ENCODE data around the gene XBP1.

The XBP1 gene

DNA sequence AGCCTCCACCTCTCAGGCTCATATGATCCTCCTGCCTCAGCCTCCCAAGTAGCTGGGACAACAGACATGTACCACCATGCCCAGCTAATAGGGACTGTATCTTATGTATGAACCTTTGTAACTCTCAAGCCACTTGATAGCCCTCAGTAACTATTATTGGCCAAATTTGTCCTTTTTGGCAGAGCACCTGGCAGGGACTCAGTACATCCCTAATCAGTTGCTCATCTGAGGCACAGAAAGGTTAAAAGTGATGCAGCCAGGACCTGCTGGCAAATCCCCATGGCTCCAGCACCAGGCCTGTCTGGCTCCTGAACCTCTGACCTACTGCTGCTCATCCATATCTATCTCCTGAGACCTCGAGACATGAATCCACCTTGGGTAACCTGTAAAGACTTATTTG is 21.1 kb upstream of the XBP1 start:
- DNase-seq (ENCODE audit: extremely low read depth, insufficient read length): no peak
- TF ChIP-seq, protein P1, sequence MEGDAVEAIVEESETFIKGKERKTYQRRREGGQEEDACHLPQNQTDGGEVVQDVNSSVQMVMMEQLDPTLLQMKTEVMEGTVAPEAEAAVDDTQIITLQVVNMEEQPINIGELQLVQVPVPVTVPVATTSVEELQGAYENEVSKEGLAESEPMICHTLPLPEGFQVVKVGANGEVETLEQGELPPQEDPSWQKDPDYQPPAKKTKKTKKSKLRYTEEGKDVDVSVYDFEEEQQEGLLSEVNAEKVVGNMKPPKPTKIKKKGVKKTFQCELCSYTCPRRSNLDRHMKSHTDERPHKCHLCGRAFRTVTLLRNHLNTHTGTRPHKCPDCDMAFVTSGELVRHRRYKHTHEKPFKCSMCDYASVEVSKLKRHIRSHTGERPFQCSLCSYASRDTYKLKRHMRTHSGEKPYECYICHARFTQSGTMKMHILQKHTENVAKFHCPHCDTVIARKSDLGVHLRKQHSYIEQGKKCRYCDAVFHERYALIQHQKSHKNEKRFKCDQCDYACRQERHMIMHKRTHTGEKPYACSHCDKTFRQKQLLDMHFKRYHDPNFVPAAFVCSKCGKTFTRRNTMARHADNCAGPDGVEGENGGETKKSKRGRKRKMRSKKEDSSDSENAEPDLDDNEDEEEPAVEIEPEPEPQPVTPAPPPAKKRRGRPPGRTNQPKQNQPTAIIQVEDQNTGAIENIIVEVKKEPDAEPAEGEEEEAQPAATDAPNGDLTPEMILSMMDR (IDR thresholded peaks at IDR 0.05; ENCODE audit: insufficient read depth, low read length, poor library complexity, severe bottlenecking): no peak
- no peaks in the 10 kb centered on the region for H3K27me3 ChIP-seq (replicated peaks; ENCODE audit: control insufficient read depth, insufficient read depth, low read length)
- H3K36me3 ChIP-seq (ENCODE audit: control insufficient read depth, insufficient read depth, low read length): no peaks in the 10 kb centered on the region
- H3K4me3 ChIP-seq (replicated peaks; ENCODE audit: low read depth, low read length): no peak overlapping the region

DNA sequence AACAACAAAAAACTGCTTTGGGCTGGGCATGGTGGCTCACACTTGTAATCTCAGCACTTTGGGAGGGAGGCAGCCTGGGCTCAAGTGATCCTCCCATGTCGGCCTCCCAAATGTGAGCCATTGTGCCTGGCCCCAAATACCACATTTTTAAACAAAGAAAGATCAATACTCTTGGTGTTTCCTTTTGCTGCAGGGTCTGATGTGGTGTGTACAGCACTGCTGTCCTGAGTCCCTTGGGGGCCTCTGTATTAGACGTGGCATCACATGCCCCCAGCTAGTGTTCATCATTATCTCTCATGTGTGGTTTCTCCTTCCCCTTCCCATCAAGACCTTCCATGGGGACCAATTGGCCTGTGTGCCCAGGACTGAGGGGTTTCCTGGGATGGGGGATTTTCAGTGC is 20.5 kb upstream of the XBP1 start:
- Histone ChIP-seq H3K4me3 (replicated peaks; ENCODE audit: low read depth, low read length) (no peak overlapping the region), H3K36me3 (ENCODE audit: control insufficient read depth, insufficient read depth, low read length) (no peaks in the 10 kb centered on the region), H3K27me3 (replicated peaks; ENCODE audit: control insufficient read depth, insufficient read depth, low read length) (no peaks in the 10 kb centered on the region)
- TF ChIP-seq, protein P1 (IDR thresholded peaks at IDR 0.05; ENCODE audit: insufficient read depth, low read length, poor library complexity, severe bottlenecking): no peak
- no peak for DNase-seq (ENCODE audit: extremely low read depth, insufficient read length)

DNA sequence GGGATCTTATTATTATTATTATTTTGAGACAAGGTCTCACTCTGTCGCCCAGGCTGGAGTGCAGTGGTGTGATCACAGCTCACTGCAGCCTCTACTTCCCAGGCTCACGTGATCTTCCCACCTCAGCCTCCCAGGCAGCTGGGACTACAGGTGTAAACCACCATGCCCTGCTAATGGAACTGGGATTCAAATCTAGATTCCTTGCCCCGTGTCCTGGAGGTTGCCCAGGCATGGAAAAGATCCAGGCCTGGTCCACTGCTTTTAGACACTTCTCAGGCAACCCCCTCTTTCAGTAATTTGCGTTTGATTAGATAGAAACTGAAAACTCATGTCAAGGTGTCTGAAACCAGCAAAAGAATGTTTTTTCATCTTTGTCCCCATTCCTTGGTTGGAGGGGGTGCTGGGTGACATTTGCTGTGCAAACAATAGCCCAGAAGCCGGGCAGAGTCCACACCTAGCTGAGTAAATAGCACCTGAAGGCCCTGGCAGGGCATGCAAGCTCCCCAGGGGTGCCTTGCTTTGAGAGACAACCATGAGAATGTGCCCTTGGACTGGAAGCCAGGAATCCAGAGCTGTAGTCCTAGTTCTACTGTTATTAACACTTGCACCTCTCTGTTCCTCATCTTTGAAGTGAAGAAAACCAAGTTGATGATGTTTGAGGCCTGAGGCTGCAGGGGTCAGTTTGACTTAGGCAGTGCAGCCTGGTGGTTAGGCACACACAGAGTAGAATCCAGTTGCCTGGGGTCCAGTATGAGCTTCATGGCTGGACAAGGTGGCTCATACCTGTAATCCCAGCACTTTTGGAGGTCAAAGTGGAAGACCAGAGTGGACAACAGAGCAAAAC is 19.1 kb upstream of the XBP1 start:
- TF ChIP-seq, protein P1 (IDR thresholded peaks at IDR 0.05; ENCODE audit: insufficient read depth, low read length, poor library complexity, severe bottlenecking): no peak
- Histone ChIP-seq H3K36me3 (ENCODE audit: control insufficient read depth, insufficient read depth, low read length) (no peaks in the 10 kb centered on the region), H3K4me3 (replicated peaks; ENCODE audit: low read depth, low read length) (no peak overlapping the region), H3K27me3 (replicated peaks; ENCODE audit: control insufficient read depth, insufficient read depth, low read length) (no peaks in the 10 kb centered on the region)
- peak; percentile 48 for DNase-seq (ENCODE audit: extremely low read depth, insufficient read length)

DNA sequence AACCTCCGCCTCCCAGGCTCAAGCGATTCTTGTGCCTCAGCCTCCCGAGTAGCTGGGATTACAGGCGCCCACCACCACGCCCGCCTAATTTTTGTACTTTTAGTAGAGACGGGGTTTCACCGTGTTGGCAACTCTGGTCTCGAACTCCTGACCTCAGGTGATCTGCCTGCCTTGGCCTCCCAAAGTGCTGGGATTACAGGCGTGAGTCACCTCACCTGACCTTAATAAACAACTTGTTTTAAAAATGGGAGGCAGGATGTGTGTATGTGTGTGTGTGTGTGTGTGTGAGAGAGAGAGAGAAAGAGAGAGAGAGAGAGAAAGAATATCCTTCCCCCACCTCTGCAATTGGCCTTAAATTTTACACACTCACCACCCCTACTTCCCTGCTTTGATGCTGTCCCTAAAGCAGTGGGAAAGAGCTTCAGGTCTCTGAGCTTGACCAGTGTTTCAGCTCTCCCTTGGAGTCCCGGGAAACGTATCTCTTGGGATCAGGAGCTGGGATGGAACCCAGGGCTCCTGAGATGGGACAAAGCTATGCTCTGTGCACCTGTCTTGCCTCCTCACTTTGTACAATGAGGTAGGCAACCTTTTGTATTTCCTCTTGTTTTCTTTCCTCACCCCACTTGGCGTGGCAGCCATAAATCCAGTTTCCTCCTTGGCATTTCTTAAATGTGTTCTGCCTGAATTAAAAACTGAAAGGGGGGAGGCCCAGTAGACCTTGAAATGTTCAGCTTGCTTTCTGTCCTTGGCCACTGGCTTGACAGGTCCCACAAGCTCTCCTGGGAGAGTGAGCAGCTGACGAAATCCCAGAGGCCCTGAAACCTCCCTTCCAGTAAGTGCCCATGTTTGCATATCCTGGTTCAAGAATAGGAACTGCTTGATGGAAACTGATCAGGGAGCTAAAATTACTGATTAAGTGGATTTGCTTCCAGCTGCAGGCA is 17.8 kb upstream of the XBP1 start:
- H3K27me3 ChIP-seq (replicated peaks; ENCODE audit: control insufficient read depth, insufficient read depth, low read length): no peaks in the 10 kb centered on the region
- no peaks in the 10 kb centered on the region for H3K36me3 ChIP-seq (ENCODE audit: control insufficient read depth, insufficient read depth, low read length)
- TF ChIP-seq, protein P1 (IDR thresholded peaks at IDR 0.05; ENCODE audit: insufficient read depth, low read length, poor library complexity, severe bottlenecking): no peak
- DNase-seq (ENCODE audit: extremely low read depth, insufficient read length): no peak
- H3K4me3 ChIP-seq (replicated peaks; ENCODE audit: low read depth, low read length): no peak overlapping the region

DNA sequence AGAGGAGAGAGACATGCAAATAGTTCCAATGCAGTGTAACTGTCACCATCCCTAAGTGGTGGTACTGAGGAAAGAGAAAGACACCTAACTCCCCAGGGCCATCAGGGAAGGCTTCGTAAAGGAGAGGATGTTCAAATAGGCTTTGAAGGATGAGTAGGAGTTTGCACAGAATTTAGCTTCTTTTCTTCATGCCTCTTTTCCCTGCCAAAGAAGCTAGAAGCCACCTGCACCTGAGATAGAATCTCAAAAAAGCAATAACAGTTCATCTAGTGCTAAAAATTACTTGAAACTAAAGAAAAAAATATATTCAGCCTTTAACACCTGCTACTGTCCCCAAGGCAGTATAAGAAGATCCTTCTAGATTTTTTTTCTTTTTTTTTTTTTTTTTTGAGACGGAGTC is 16.7 kb upstream of the XBP1 start:
- Histone ChIP-seq H3K4me3 (replicated peaks; ENCODE audit: low read depth, low read length) (no peak overlapping the region), H3K27me3 (replicated peaks; ENCODE audit: control insufficient read depth, insufficient read depth, low read length) (no peaks in the 10 kb centered on the region), H3K36me3 (ENCODE audit: control insufficient read depth, insufficient read depth, low read length) (no peaks in the 10 kb centered on the region)
- TF ChIP-seq, protein P1 (IDR thresholded peaks at IDR 0.05; ENCODE audit: insufficient read depth, low read length, poor library complexity, severe bottlenecking): no peak
- DNase-seq (ENCODE audit: extremely low read depth, insufficient read length): no peak

Data from GM06990 (cell line).